ENCODE results near the gene SART1.
A peak's percentile ranks its signal among the peaks of the same experiment; 100 is the strongest.

- TF ChIP-seq POLR2A (IDR thresholded peaks at IDR 0.05) (peak; percentile 59), POLR2AphosphoS5 (IDR thresholded peaks at IDR 0.05) (peak; percentile 77 to 93 (median 79))
- TF ChIP-seq, protein P1, sequence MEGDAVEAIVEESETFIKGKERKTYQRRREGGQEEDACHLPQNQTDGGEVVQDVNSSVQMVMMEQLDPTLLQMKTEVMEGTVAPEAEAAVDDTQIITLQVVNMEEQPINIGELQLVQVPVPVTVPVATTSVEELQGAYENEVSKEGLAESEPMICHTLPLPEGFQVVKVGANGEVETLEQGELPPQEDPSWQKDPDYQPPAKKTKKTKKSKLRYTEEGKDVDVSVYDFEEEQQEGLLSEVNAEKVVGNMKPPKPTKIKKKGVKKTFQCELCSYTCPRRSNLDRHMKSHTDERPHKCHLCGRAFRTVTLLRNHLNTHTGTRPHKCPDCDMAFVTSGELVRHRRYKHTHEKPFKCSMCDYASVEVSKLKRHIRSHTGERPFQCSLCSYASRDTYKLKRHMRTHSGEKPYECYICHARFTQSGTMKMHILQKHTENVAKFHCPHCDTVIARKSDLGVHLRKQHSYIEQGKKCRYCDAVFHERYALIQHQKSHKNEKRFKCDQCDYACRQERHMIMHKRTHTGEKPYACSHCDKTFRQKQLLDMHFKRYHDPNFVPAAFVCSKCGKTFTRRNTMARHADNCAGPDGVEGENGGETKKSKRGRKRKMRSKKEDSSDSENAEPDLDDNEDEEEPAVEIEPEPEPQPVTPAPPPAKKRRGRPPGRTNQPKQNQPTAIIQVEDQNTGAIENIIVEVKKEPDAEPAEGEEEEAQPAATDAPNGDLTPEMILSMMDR (IDR thresholded peaks at IDR 0.05), result no peak
Observed at GRCh38 chr11:65961267-65962140, at the start of gene SART1.

Measured in breast epithelium (tissue), 3 donors.